IPS-11a (cell line): ENCODE measurements around the gene SBF2.
"Not testable (repeated sequence)": the region's sequence is repeated elsewhere in the genome, so short reads cannot be mapped to it uniquely, and the experiment has no call there.

Experiments used
- H3K4me3 ChIP-seq: one replicate; pipeline ENCODE4 v1.5.1; 2013; ENCODE audit warnings: low read depth, low read length, control low read depth

SBF2 gene

DNA sequence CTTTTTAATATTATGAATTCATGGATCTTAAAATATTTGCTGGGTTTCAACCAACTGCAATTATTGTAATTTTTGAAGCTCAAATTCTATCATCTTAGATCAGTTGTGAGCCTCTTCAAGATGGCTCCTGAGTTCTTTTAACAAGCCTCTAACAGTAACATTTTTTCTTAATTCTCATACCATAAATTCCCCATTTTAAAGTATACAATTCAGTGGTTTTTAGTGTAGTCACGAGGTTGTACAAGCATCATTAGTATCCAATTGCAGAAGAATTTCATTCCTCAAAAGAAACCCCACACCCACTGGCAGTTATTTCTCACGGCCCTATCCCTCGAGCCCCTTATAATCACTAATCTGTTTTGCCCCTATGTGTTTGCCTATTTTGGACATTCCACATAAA, 270.8 kb downstream of the SBF2 start:
- H3K4me3 ChIP-seq = no peak overlapping the region

DNA sequence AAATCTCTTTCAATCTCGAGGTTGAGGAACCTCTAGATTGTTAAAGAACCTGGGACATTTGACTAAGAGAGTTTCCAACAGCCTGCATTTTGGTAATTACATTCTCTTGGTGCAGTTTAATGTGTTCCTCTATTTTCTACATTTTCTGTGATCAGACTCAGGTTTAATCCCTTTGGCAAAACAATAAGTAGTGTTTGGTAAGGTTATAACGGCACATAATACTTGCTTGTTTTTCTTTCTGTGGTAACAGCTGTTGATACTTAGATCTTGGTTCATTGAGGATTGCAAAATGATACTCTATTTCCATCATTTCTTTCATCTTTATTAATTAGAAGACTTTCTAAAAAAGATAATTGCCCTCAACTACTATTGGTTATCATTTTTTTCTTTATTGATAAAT, 271.3 kb downstream of the SBF2 start:
- H3K4me3 ChIP-seq = no peak overlapping the region

DNA sequence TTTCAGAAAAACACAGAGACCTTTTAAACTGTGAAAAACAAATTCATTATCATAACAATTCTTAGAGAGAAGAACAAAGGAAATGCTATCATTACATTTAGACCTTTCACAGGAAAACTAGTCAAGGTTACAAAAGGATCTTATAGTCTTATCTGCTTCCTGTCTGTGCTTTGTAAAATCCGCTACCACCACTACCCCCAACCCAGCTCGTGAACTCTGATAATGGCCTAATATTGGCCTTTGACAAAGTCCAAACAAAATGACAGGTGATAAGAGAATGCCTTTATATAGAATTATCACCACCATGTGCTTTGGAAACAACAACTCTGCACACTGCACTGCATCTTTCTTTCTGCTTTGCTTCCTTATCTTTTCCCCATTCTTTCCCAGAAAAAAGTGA, 272.5 kb downstream of the SBF2 start:
- H3K4me3 ChIP-seq = no peak overlapping the region

DNA sequence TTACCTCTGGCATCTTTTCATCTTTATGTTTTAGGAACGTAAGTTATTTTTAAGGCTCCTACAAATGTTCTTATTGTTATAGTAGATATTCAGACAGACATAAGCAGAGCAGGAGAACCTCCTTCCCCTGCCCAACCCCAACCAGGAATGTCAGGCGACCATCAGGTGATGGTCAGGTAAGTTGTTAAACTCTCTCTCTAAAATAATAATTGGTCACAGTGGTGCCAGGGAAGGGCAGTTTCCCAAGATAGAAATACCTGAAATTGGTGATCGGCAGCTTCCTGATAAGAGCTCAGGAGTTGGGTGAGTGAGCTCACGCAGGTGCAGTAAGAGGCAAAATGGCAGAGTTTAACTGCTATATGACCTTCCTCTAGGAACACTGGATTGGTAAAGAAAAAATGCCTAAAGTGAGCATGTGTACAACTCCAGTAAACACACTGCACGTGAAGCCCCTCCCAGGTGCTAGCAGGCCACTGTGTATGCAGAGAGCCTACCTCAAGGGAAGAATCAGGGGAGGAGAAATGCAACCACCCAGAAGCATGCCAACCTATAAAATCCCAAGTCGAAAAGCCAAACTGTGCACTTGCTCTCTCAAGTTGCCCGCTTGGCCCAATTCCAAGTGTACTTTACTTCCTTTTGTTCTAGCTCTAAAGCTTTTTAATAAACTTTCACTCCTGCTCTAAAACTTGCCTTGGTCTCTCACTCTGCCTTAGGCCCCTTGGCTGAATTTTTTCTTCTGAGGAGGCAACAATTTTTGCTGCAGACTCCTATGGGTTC, 273.9 kb downstream of the SBF2 start:
- H3K4me3 ChIP-seq = no peak overlapping the region

DNA sequence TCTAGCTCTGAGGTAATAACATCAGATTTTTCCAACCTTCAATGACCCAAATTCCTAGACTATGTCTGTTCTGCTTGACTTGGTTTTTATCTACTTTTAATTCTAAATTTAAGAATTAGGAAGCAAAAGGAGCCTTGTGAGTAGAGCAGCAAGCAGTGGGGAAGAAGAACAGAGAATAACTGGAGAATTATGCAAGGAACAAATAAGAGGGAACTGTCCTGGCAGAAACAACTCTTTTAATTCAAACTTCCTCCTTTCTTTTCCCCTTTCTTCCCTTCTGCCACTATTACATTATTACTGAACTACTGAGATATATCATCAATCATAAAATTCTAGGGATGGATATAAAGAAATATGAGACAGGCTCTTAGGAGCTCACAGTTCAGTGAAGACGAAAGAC, 276.1 kb downstream of the SBF2 start:
- no peak overlapping the region for H3K4me3 ChIP-seq

DNA sequence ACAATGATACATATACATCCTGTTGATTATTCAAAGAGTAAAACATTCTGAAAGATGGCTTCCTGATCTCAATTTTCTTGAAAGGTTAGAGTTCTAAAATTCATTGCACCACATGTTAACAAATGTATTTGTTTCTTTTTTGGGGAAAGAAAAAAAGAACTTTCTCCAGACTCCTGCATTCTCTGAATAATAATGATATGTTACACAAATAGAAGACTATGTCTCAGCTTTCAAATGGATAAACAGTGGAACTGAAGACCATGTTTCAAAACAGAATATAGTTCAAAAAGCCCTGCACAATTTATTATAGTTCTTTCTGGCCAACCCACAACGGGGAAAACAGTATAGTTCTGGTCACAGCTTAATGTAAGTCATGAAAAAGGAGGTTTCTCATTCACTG, 277.0 kb downstream of the SBF2 start:
- H3K4me3 ChIP-seq = no peak overlapping the region

DNA sequence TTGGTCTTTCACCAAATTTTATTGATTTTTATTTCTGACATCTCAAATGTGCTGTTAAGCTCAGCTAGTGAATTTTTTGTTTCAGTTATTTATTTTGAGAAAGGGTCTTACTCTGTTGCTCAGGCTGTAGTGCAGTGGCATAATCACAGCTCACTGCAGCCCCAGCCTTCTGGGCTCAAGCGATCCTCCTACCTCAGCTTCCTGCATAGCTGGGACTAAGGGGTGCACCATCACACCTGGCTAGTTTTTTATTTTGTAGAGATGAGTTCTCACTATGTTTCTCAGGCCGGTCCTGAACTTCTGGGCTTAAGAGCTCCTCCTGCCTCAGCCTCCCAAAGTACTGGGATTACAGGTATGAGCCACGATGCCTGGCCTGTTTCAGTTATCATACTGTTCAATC, 282.0 kb downstream of the SBF2 start:
- H3K4me3 ChIP-seq = no peak overlapping the region

DNA sequence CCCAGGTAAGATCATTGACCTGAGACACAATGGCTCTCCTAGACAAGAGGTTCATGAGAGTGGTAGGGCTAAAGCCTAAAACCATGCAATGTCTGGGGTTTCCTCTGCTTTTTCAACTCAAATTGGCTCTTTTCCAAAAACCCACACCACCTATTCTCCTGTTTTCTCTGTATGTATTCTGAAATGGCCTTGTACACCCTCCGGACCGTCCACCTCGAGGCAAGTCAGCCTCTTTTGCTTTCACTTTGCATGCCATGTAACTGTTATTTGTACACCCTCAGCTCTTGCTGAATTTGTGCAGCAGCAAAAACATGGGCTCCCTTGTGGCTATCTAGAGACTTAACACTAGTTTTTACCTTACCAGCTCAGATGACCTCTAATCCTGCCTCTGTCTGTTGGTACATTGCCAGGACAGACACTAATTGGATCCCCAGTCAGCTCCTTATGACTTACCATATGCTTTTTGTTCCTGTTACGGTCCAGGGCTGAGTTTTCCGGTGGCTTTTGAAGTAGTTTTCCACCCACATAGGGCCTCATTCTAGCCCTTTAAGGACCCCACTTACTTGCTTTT, 288.0 kb downstream of the SBF2 start:
- no peak overlapping the region for H3K4me3 ChIP-seq

DNA sequence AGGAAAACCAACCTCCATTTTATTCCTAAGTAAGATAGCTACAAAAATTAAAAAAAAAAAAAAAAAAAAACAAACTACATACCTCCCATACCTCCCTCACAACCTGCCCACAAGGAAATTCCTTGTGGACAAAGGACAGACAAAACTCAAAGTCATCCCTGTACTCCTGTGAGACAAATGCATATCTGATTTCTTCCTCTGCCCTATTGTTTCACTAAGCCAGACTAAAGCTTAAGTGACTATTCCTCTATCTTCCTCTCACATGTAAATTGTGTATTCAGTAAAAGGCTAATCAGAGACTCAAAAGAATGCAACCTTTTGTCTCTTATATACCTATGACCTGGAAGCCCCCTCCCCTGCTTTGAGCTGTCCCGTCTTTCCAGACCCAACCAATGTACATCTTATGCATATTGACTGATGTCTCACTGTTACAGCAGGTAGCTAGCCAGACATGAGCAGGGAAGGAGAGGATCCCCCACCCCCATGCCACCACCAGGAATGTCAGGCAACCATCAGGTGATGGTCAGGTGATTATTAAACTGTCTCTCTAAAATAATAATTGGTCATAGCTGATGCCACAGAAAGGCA, 289.4 kb downstream of the SBF2 start:
- H3K4me3 ChIP-seq = no peak overlapping the region

DNA sequence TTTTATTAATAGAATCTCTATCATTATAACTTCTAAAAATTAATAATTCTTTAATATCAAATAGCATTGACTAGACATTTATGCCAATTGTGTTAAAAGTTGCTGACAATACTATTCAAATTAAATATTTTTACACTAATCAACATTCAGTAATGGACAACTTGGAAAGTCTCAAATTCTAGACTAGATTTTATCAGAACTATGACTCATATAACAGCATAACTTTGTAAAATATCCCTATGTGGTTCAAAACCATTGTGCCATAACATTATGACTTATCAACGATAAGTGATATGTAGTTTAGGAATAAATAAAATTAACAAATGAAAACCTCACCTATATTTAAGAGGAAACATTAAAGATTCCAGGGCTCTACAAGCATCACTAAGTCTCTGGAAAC, 291.8 kb downstream of the SBF2 start:
- no peak overlapping the region for H3K4me3 ChIP-seq

DNA sequence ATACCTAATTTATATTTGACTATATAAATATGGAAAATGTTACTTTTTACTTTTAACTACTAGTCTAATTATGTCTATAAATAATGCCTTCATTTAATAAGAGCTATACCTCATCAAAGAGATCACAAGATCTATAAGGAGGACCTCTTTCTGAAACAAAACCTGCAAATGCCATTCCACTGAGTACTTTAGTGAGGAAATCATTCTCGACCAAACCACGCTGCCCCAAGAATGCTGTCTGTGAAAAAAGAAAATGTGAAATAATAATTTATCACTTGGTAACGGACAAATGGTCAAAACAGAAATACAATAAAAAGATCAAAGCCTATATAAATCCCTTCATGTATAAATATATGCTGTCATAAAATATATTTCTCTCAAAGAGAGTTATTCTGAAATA, 301.7 kb downstream of the SBF2 start:
- no peak overlapping the region for H3K4me3 ChIP-seq

DNA sequence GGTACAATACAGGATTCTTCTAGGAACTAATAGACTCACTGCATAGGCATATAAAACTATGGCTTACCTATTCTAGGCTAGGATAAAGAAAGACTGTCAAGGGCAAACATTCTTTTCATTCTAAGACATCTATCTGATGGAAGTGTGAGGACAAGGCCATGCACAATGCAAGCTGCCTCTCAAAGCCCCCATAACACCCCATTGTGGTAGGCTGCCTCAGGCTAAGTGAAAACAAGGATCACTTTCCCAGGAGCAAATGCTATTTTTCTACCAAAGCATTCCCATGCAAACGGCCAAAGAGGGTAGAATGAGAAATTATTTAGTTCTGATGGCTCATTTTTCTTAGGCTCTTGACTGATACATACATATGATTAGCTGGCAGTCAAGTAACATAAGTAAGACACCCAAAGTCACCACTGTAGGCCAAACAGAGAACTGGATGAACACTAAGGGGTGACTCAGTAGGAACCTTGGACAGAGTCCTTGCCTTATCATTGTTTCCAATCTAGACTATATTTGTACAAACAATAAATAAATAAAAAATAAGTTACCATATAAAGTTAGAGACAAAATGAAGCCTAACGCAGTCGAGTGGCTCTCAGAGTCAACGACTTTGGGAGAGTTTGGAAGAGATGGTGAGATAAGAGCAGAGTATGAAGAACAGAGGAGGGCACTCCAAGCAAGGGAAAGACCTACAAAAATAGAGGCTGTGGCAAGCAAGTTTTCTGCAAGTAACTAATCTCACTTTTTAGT, 303.6 kb downstream of the SBF2 start:
- no peak overlapping the region for H3K4me3 ChIP-seq

DNA sequence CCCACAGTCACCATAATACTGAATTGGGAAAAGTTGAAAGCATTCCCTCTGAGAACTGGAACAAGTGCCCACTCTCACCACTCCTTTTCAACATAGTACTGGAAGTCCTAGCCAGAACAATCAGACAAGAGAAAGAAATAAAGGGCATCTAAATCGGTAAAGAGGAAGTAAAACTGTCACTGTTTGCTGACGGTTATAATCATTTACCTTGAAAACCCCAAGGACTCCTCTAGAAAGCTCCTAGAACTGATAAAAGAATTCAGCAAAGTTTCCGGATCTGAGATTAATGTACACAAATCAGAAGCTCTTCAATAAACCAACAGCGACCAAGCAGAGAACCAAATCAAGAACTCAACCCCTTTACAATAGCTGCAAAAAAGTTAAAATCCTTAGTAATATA, 306.7 kb downstream of the SBF2 start:
- not testable (repeated sequence) for H3K4me3 ChIP-seq

DNA sequence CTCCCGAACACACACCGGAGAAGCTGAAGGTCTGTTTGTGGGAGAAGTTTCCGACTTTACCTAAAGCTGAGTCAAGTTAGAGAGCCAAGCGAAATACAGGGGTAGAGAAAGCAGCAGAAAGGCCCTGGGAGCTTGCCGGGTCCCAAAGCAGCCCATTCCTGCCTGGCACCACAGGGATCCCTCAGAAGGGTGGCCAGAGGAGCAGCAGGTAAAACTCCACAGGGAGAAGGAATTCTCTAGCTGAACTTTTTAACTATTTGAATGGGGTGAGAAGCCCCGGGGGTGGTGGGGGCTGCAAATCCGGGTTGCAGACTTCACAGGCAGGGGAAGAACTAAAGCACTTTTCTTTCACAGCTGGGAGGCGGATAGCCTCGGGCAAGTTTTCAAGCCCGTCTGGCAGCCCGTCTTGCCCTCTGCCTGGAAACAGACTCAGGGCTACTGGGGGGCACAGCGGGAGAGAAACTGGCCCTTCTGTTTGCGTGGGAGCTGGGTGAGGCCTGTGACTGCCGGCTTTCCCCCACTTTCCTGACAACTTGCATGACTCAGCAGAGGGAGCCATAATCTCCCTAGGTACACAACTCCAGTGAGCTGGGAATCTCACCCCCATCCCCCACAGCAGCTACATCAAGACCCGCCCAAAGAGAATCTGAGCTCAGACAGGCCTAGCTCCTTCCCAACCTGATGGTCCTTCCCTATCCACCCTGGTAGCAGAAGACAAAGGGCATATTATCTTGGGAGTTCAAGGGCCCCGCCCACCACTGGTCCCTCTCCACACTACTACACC, 311.0 kb downstream of the SBF2 start:
- H3K4me3 ChIP-seq = no peak overlapping the region

DNA sequence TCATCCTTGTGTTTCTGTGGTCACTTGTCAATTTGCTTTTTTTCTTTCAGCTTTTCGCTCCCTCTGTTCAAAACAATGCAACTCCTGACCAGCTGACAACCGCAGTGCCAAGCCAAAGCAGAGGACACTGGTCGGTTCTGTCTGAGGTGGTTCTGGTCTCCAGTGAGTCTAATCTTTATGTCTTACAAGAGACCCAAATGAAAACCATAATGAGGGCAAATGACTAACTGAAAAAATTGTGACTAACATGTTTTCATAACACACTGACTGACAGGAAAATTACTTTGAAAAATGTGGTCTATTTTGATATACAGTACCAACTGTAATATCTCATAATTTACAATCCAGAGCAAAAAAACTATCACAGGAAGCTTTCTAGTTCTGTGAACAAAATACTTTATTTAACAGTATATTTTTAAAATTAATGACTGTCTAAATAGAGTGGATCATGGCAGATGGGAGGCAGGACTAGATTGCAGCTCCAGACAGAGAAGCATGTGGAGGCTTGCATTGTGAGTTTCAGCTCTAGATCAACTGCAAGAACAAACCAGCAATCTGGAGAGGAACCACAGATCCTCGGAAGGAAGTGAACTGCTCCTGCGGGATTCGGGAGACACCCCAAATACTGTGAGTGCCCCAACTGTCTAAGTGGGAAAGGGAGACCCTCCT, 311.8 kb downstream of the SBF2 start:
- no peak overlapping the region for H3K4me3 ChIP-seq

DNA sequence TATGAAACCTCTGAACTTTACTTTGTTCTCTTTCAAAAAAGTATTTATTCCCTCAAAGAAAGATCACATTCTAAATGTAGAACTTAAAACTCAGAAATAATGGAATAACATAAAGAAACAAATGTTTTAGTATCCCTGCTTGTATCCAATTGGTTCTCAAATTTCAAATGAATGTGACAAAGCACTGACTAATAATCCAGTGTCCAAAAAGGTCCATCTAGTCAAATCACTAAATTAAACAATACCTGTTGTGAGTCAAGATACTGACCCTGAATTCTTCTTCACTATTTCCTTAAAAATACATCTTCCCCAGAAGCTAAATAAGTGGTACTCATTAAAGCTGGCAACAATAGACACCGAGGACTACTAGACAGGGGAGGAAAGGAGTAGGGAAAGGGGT, 313.1 kb downstream of the SBF2 start:
- H3K4me3 ChIP-seq = no peak overlapping the region

DNA sequence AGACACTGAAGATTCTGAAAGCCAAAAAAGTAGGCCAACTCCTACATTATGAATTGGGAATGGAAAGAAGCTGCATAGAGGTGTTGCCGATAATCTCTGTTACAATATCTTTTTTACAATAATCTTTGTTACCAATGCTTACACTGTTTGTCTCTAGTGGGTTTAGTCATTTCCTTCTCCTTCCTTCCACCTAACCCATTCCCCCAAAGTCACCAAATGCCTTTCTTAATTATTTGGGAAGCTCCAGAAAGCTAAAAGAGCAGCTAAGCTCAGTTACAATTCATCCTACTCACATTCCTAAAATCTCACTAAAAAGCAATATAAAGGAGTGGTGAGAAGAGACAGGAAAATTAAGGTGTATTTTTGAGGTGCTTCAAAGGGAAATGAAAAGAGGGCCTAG, 316.5 kb downstream of the SBF2 start:
- H3K4me3 ChIP-seq = no peak overlapping the region

DNA sequence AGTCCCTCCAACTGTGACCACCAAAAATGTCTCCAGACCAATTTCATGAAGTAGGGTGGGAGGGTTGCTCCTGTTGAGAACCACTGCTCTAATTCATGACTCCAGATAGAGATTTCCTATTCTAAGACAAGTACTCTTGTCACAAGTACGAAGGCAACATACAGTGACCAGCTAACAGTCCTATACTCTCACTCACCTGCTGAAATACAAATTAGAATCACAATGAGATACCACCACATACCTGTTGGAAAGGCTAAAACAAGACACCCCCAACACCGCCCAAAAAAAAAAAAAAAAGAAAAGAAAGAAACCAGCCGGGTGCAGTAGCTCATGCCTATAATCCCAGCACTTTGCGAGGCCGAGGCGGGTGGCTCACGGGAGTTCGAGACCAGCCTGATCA, 319.6 kb downstream of the SBF2 start:
- H3K4me3 ChIP-seq = no peak overlapping the region

DNA sequence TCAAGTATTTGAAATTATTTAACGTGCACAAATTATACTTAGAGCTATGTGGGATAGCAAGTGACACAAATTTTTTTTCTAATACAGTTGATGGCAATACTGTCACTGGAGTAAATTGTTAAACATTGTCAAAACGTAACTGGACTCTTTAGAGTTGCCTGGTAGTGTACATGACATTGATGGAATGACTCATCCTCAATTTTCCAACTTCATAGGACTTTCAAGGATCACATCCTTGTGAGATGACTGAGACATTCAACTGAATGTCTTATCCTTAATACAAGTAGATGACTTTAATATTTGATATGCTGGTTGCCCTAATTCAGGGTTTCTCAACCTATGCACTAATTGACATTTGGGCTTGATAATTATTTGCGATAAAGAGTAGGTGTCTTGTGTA, 320.1 kb downstream of the SBF2 start:
- H3K4me3 ChIP-seq = no peak overlapping the region

DNA sequence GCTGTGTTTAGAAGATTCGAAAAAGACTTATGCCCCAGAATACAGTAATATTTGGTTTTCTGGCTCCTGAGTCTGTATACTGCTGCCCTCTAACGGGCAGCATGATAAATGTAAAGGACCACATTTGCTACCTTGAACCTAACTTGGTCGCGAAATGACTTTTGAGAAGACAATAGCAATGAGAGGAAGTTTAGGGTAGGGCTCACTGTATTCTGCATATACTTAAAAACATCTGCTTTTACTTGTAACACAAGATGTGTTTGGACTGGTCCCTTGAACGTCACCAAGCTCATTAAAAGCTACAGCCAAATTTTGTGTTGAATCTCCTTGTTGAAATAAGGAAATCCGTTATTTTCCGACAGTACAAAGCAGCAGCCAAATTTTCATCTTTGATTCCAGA, 321.0 kb downstream of the SBF2 start:
- H3K4me3 ChIP-seq = no peak overlapping the region

DNA sequence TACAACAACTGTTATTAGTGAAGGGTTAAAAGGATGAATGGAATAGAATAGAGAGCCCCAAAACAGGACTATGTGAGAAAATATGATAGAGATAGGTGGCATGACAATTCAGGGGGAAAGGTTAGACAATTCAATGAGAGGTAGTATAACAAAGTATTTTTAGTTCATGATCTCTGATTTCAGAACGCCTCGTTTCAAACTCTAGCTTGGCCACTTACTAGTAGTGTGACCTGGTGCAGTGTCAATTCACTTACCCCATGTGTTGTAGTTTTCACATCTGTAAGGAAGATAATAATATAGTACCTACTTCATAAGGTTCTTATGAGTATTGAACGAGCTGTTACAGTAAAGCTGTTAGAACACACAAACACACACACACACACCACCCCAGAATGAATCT, 322.1 kb downstream of the SBF2 start:
- no peak overlapping the region for H3K4me3 ChIP-seq
